Fibroblast of pulmonary artery (primary cell): ENCODE data around the gene HIRA.
A peak's percentile ranks its signal among the peaks of the same experiment; 100 is the strongest.

ENCODE experiments used
- DNase-seq: peaks from one replicate; pipeline ENCODE4 v3.0.0-alpha.2; 2010; ENCODE audit warnings: low read depth
- H3K4me3 ChIP-seq: replicated peaks from 2 replicates; pipeline ENCODE4 v1.5.1; 2011; ENCODE audit warnings: low read depth, mild to moderate bottlenecking, control low read depth, low read length, moderate library complexity
- TF ChIP-seq, protein P1 (sequence below): IDR thresholded peaks from 2 replicates; pipeline ENCODE4 v1.5.1; 2011; ENCODE audit warnings: mild to moderate bottlenecking, control low read depth, low read length, inconsistent platforms; ENCODE audit errors: missing control alignments

HIRA gene, protein sequence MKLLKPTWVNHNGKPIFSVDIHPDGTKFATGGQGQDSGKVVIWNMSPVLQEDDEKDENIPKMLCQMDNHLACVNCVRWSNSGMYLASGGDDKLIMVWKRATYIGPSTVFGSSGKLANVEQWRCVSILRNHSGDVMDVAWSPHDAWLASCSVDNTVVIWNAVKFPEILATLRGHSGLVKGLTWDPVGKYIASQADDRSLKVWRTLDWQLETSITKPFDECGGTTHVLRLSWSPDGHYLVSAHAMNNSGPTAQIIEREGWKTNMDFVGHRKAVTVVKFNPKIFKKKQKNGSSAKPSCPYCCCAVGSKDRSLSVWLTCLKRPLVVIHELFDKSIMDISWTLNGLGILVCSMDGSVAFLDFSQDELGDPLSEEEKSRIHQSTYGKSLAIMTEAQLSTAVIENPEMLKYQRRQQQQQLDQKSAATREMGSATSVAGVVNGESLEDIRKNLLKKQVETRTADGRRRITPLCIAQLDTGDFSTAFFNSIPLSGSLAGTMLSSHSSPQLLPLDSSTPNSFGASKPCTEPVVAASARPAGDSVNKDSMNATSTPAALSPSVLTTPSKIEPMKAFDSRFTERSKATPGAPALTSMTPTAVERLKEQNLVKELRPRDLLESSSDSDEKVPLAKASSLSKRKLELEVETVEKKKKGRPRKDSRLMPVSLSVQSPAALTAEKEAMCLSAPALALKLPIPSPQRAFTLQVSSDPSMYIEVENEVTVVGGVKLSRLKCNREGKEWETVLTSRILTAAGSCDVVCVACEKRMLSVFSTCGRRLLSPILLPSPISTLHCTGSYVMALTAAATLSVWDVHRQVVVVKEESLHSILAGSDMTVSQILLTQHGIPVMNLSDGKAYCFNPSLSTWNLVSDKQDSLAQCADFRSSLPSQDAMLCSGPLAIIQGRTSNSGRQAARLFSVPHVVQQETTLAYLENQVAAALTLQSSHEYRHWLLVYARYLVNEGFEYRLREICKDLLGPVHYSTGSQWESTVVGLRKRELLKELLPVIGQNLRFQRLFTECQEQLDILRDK

DNA sequence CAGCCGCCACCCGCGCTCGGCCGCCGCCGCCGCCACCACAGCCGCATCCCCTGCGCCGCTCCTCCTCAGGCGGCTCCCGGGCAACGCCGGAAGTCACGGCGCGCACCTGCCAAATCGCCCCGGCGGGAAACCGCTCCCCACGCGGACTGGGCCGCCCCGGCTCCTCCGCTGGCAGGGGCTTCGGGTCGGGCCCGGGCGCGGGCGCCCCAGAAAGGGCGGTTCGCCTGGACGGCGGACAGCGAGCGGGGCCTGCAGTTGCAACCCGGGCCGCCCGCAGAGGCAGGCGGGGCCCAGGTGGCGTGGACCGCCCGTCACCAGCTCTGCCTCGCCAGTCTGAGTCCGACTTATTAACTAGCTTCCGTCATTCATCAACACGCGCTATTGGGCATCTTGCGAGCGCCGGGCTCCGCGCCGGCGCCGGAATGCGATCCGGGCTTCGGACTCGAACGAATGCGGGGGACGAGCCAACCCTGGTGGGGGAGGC is at the start of gene HIRA:
TSS of gene HIRA (minus strand) at position 85 of the 484 bp plus-strand sequence. CDS start 257 bp downstream, outside the sequence.
- TF ChIP-seq, protein P1, sequence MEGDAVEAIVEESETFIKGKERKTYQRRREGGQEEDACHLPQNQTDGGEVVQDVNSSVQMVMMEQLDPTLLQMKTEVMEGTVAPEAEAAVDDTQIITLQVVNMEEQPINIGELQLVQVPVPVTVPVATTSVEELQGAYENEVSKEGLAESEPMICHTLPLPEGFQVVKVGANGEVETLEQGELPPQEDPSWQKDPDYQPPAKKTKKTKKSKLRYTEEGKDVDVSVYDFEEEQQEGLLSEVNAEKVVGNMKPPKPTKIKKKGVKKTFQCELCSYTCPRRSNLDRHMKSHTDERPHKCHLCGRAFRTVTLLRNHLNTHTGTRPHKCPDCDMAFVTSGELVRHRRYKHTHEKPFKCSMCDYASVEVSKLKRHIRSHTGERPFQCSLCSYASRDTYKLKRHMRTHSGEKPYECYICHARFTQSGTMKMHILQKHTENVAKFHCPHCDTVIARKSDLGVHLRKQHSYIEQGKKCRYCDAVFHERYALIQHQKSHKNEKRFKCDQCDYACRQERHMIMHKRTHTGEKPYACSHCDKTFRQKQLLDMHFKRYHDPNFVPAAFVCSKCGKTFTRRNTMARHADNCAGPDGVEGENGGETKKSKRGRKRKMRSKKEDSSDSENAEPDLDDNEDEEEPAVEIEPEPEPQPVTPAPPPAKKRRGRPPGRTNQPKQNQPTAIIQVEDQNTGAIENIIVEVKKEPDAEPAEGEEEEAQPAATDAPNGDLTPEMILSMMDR, result no peak
- peak within 1 kb of the TSS; percentile 74 for H3K4me3 ChIP-seq
- peak; percentile 76 for DNase-seq

DNA sequence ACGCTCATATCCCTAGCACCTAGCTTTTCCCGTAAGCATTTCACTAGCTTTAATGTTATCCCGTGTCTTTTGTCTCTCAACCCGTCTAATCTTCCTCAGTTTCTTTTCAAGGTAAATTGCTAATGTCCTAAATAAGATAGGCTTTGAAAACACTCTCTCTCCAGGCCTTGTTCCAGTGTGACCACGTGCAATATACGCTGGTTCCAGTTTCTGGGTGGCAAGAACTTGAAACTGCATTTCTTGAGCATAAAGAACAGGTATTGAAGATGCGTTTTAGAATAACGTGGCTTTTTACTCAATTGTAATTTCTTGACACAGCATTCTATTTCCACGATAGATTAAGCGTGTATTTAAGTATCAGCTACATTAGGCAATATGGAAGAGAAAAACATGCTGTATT is 49.3 kb upstream of the HIRA start:
- TF ChIP-seq, protein P1, result no peak
- no peak overlapping the region for H3K4me3 ChIP-seq
- no peak for DNase-seq

DNA sequence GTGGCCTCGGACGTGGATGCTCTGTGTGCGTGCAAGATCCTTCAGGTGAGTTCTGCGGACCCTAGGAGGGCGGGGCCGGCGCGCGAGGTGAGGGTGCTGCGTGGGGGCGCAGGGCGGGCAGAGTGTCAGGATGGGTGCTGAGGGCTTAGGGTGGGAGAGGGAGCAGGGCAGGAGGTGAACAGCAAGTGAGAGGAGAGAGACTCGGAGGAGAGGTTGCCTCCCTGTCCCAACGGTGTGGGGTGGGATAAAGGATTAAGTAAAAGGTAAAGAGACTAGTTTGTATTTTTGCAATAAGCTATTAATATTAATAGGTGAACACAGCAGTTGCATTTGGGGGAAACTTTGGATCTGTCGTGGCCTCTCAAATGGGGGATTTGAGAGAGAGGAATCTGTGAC is 48.6 kb upstream of the HIRA start:
- peak overlapping the region; percentile 93 for H3K4me3 ChIP-seq
- DNase-seq, result no peak
- TF ChIP-seq, protein P1, result no peak

DNA sequence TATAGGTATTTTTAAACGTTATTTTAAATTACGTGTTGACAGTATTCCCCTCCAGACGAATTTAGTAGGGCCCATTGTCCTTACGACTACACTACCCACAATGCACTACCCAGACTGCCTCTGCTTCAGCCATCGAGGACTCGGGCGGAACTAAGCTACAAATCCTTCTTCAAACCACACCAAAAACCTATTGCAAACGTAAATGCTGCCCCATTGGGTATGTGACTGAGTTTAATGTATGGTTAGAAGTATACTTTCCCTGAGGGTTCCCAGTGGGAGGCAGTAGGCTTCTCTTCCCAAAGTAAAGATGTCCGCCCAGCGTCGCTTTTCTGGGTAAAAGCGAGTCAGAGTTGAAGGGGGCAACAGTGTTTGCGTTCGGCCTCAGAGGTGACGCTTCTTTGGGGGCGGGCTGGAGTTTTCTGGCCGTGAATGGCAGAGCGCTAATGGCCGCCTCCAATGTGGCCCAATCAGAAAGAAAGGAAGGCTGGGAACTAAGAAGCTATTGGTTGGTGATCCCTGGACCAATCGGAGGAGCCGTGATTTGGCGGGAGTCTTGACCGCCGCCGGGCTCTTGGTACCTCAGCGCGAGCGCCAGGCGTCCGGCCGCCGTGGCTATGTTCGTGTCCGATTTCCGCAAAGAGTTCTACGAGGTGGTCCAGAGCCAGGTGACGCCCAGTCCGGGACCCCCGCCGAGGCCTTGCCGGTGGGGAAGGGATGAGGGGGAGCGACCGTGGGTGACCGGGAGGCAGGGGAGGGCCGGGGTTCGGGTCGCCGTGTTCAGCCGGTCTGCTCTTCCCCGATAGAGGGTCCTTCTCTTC is 48.0 kb upstream of the HIRA start, which contains the start of gene CDC45:
TSS of gene CDC45 (plus strand) at position 566 of the 818 bp plus-strand sequence. CDS start at position 615, 49 bp downstream.
- H3K4me3 ChIP-seq, result peak within 1 kb of the TSS; percentile 93
- TF ChIP-seq, protein P1, result no peak
- DNase-seq, result peak; percentile 99

DNA sequence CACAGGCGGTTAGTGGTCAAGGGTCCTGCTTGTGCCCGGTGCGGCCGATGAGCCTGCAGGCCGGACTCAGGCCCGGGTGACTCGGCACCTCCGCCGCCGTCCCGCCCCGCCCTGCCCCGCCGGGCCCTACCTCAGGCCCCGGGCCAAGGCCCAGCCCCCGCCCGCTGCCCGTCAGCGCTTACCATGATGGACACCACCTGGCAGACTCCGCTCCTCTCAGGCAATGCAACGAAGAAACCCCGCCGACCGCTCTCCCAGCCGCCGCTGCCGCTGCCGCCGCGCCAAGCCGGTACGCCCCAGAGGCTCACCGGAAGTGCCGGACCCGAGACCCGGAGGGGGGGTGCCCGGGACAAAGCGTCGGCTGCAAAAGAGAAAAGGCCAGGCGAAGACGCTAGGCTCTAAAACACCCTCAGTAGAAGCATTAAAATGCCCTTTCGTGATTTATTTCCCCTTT is 47.4 kb upstream of the HIRA start, which contains the start of gene UFD1:
TSS of gene UFD1 (minus strand) at position 293 of the 454 bp plus-strand sequence. CDS start at position 185, 108 bp downstream.
- DNase-seq, result peak; percentile 87
- TF ChIP-seq, protein P1, result no peak
- peak within 1 kb of the TSS; percentile 93 for H3K4me3 ChIP-seq
